ENCODE measurements around the gene RNF169.

RNF169 gene

DNA sequence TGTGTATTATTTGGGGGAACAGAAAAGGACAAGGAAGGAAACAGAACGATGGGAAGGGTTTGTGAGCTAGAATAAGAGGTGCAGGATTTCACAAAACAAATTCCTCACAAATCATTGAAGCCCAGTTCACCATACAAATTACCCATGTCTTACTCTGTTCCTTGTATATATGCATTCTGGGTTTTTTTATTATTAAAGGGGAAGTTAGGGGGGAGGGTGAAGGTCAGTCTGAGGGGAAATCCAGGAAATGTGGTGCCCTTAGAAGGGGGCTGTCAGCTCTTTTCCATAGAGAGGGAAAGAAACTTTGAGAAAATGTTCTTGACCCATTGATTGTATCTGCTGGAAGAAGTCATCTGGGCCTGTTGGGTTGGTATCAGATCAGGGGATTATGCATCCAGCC lies 90.8 kb downstream of the RNF169 start:
- ChIA-PET POLR2A (no interaction called here), CTCF (interaction anchor here (0.9 to 2.1 kb wide), 5 partner anchors 12 to 386 kb away, joined by 3 to 5 read pairs (median 3); no protein-coding TSS in a partner anchor)
- TF ChIP-seq, protein P1, sequence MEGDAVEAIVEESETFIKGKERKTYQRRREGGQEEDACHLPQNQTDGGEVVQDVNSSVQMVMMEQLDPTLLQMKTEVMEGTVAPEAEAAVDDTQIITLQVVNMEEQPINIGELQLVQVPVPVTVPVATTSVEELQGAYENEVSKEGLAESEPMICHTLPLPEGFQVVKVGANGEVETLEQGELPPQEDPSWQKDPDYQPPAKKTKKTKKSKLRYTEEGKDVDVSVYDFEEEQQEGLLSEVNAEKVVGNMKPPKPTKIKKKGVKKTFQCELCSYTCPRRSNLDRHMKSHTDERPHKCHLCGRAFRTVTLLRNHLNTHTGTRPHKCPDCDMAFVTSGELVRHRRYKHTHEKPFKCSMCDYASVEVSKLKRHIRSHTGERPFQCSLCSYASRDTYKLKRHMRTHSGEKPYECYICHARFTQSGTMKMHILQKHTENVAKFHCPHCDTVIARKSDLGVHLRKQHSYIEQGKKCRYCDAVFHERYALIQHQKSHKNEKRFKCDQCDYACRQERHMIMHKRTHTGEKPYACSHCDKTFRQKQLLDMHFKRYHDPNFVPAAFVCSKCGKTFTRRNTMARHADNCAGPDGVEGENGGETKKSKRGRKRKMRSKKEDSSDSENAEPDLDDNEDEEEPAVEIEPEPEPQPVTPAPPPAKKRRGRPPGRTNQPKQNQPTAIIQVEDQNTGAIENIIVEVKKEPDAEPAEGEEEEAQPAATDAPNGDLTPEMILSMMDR (IDR thresholded peaks at IDR 0.05; ENCODE audit: control extremely low read depth, extremely low read depth, low read depth, missing control alignments) = no peak
- DNase-seq (ENCODE audit: extremely low spot score) = no peak

DNA sequence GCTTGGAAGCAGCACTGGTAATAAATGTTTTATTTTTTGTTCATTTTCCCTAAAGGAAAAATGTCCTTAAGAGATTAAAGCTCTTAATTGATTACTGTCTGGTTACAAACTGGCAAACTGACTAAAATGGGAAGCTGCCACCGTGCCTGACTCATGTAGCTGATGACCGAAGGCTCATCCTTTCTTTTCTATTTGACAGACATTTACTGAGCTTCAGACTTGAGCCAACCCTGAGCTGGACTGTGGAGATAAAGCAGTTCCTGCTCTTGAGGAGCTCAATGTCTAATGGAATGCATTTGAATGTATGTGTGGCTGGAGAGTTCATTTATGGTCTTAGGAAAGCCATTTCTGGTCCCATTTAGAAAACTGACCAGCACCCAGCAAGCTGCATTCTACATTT lies 91.3 kb downstream of the RNF169 start:
- ChIA-PET CTCF (interaction anchor here (1.2 to 1.5 kb wide), 3 partner anchors 12 to 62 kb away, joined by 3 to 5 read pairs (median 3); no protein-coding TSS in a partner anchor), POLR2A (no interaction called here)
- DNase-seq (ENCODE audit: extremely low spot score) = no peak
- TF ChIP-seq, protein P1 (IDR thresholded peaks at IDR 0.05; ENCODE audit: control extremely low read depth, extremely low read depth, low read depth, missing control alignments) = no peak

DNA sequence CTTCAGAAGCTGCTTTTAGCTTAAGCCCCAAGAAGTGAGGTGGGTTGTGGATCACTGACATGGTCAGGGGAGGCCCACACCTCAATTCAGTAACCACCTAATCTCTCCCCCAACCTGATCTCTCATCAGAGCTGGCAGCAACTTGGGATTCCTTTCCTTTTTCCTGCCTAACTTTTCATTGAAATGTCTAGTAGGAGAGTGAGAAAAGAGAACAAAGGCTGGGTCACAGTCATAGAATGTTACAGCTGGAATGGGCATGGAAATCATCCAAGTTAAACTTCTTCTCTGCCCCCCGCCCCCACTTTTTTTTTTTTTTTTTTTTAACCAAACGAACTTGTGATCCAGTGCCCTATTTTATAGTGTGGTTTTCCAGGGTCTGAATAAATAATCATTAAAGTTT lies 91.8 kb downstream of the RNF169 start:
- DNase-seq (ENCODE audit: extremely low spot score) = no peak
- TF ChIP-seq, protein P1 (IDR thresholded peaks at IDR 0.05; ENCODE audit: control extremely low read depth, extremely low read depth, low read depth, missing control alignments) = no peak
- POLR2A ChIA-PET = no interaction called here
- CTCF ChIA-PET = interaction anchor here (1.2 to 1.5 kb wide), 3 partner anchors 11 to 62 kb away, joined by 3 to 5 read pairs (median 3); no protein-coding TSS in a partner anchor

DNA sequence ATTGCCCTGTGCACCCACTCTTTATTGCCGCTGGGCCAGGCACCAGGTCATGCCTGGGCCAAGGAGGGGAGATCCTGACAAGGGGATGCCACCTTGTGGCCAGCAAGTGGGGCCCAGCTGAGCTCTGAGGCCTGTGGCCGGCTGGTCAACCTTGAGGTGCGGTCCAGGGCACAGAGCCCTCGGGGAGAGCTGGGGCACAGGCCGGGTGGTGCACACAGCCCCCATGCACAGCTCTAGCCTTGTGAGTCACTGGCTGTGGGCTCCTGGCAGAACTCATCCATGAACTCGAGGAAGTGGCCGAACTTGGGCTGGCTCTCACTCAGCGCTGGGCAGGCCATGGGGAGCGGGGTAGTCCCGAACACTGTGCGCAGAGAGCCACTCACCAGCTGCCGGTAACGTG lies 94.3 kb downstream of the RNF169 start:
- DNase-seq (ENCODE audit: extremely low spot score) = no peak
- CTCF ChIA-PET = no interaction called here
- POLR2A ChIA-PET = no interaction called here
- TF ChIP-seq, protein P1 (IDR thresholded peaks at IDR 0.05; ENCODE audit: control extremely low read depth, extremely low read depth, low read depth, missing control alignments) = peak; percentile 26

DNA sequence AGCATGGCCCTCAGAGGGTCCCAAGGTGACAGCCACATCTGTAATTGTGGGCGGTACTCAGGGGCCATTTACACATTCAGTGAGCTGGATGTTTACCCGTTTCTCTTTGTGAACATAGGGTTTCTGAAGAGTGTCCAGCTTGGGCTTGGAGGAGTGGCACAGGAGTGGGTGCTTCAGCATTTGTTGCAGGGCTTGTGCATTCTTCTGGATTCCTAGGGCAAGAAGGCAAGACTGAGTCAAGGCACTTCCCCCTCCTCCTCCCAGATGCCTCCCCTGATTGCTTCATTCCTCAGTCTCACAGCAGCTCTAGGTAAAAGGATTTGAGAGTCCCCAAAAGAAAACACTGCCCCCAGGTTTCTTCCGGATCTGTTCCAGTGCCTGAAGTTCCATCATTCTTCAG lies 95.4 kb downstream of the RNF169 start:
- CTCF ChIA-PET = interaction anchor here (0.8 to 1.6 kb wide), 2 partner anchors 11 to 104 kb away, joined by 3 read pairs; no protein-coding TSS in a partner anchor

DNA sequence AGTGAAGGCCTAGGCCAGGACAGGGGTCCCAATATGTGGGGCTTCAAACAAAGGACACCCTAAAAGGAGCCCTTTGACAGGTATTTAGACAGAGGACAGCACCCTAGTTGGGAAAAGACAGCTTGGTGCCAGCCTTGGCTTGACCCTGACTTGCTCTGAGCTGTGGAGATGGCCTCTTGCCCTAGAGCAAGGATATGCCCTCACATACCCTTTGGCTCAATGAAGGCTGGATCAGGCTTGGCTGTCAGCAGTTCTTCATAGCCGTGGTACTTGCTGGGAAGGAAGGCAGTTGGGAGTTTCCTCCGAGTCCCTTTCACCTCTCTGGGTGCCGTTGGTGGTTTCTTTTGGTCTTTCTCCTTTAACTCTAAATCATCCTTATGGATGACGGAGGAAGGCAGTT lies 96.2 kb downstream of the RNF169 start:
- ChIA-PET CTCF (interaction anchor here (0.8 to 1.6 kb wide), 3 partner anchors 11 to 105 kb away, joined by 3 to 4 read pairs (median 3); no protein-coding TSS in a partner anchor), POLR2A (no interaction called here)
- no peak for DNase-seq (ENCODE audit: extremely low spot score)
- TF ChIP-seq, protein P1 (IDR thresholded peaks at IDR 0.05; ENCODE audit: control extremely low read depth, extremely low read depth, low read depth, missing control alignments) = no peak

More for the DNA sequence above, 95.4 kb downstream of the RNF169 start:
- POLR2A ChIA-PET = no interaction called here
- DNase-seq (ENCODE audit: extremely low spot score) = no peak
- TF ChIP-seq, protein P1 (IDR thresholded peaks at IDR 0.05; ENCODE audit: control extremely low read depth, extremely low read depth, low read depth, missing control alignments) = no peak

All from GM10248 (cell line).